CD8-positive, alpha-beta memory T cell (primary cell): ENCODE measurements around the gene CRIP1. TPM values are rescaled to one million over a fixed set of nuclear protein-coding genes. Genes with fewer than 3 reads are reported as not detected.

Experiments used
- CTCF ChIA-PET: fragments of 350-600 bp; sonication (Branson Sonifier 250); formaldehyde crosslinking; loops from one replicate; lab custom pipeline; 2021; ENCODE audit warnings: antibody characterized with exemption; lab: Charles Lee
- POLR2A ChIA-PET: fragments of 350-600 bp; sonication (Branson Sonifier 250); formaldehyde crosslinking; loops from one replicate; lab custom pipeline; 2021; ENCODE audit warnings: antibody characterized with exemption; lab: Charles Lee
- DNase-seq, 5 donors: peaks; one replicate each; pipeline versions ENCODE4 v3.0.0 to v3.0.0-alpha.2; 2020 to 2022; ENCODE audit warnings: mixed read lengths in 1 of 5
- H3K27ac ChIP-seq: one replicate; pipeline ENCODE4 v1.7.0; 2013; ENCODE audit warnings: low read depth, mild to moderate bottlenecking, low read length, moderate library complexity
- H3K27me3 ChIP-seq: 2 replicates; pipeline ENCODE4 v1.7.0; 2013; ENCODE audit warnings: low read length, mild to moderate bottlenecking; ENCODE audit not compliant: insufficient read depth, poor library complexity, severe bottlenecking
- H3K36me3 ChIP-seq: 2 replicates; pipeline ENCODE4 v1.7.0; 2013; ENCODE audit warnings: mild to moderate bottlenecking, low read length, moderate library complexity; ENCODE audit not compliant: insufficient read depth
- H3K4me1 ChIP-seq: 2 replicates; pipeline ENCODE4 v1.7.0; 2013; ENCODE audit warnings: mild to moderate bottlenecking, low read length, moderate library complexity; ENCODE audit not compliant: insufficient read depth
- H3K4me3 ChIP-seq: 2 replicates; pipeline ENCODE4 v1.7.0; 2013; ENCODE audit warnings: mild to moderate bottlenecking, low read length
- H3K9me3 ChIP-seq: 2 replicates; pipeline ENCODE4 v1.7.0; 2013; ENCODE audit warnings: mild to moderate bottlenecking, low read length
- H3K27ac Mint-ChIP-seq, 8 donors: one replicate each; pipeline ENCODE4 v1.8.0; 2020 to 2021; ENCODE audit warnings: mixed read lengths in 8 of 8, mild to moderate bottlenecking in 6 of 8, inconsistent platforms in 3 of 8, moderate library complexity in 3 of 8
- H3K27me3 Mint-ChIP-seq, 2 donors: one replicate each; pipeline ENCODE4 v1.8.0; 2020 to 2021; ENCODE audit warnings: mixed read lengths in 2 of 2, mild to moderate bottlenecking in 1 of 2, moderate library complexity in 1 of 2
- H3K36me3 Mint-ChIP-seq, 3 donors: one replicate each; pipeline ENCODE4 v1.8.0; 2020 to 2021; ENCODE audit warnings: mixed read lengths in 3 of 3, inconsistent platforms in 1 of 3, mild to moderate bottlenecking in 1 of 3
- H3K4me1 Mint-ChIP-seq, 3 donors: one replicate each; pipeline ENCODE4 v1.8.0; 2020 to 2021; ENCODE audit warnings: mixed read lengths in 3 of 3, inconsistent platforms in 1 of 3, mild to moderate bottlenecking in 1 of 3
- H3K4me3 Mint-ChIP-seq, 7 donors: one replicate each; pipeline ENCODE4 v1.8.0; 2020 to 2021; ENCODE audit warnings: mixed read lengths in 7 of 7, mild to moderate bottlenecking in 6 of 7, moderate library complexity in 4 of 7, inconsistent platforms in 2 of 7
- H3K9me3 Mint-ChIP-seq, 5 donors: one replicate each; pipeline ENCODE4 v1.8.0; 2020 to 2022; ENCODE audit warnings: mixed read lengths in 5 of 5, mild to moderate bottlenecking in 3 of 5, moderate library complexity in 2 of 5, inconsistent platforms in 1 of 5
- polyA plus RNA-seq: library from polyadenylated mRNA; unstranded; fragments of 300-500 nt; fragmentation: Illumina TruSeq; gene quantifications from one replicate; pipeline ENCODE4 v1.2.3, GENCODE V29; 2021
- total RNA-seq, 2 experiments: library from RNA; stranded (reverse); gene quantifications; one replicate each; pipeline ENCODE4 v1.2.3, GENCODE V29; 2021

Gene CRIP1
- total and polyA plus RNA-seq, 3 experiments from 2014 or later, result 463 to 1,031 (median 468) TPM

- Mint-ChIP-seq H3K4me1 (peaks cover 0 to 5% (median 0%) of the 10 kb centered on the region in 3 donors), H3K27me3 (peaks cover 0 to 5% of the 10 kb centered on the region in 2 donors), H3K4me3 (peak overlapping the region in 1 of 7 donors; percentile 42), H3K27ac (peak overlapping the region in 1 of 8 donors; percentile 74), H3K36me3 (peaks cover 0 to 10% (median 0%) of the 10 kb centered on the region in 3 donors), H3K9me3 (no peaks in the 10 kb centered on the region)
- Histone ChIP-seq H3K27me3 (no peaks in the 10 kb centered on the region), H3K36me3 (no peaks in the 10 kb centered on the region), H3K4me1 (peaks cover 1% of the 10 kb centered on the region), H3K9me3 (no peaks in the 10 kb centered on the region), H3K27ac (no peak overlapping the region), H3K4me3 (no peak overlapping the region)
- ChIA-PET CTCF (no interaction called here), POLR2A (no interaction called here)
- peak in 1 of 5 donors; percentile 46 for DNase-seq
Measured at GRCh38 chr14:105496831-105497591, 10.3 kb downstream of the CRIP1 start.

GRCh38 chr14:105497671-105498429, 11.2 kb downstream of the CRIP1 start:
- H3K9me3 Mint-ChIP-seq, result no peaks in the 10 kb centered on the region
- Histone ChIP-seq H3K27me3 (no peaks in the 10 kb centered on the region), H3K9me3 (no peaks in the 10 kb centered on the region), H3K4me1 (no peaks in the 10 kb centered on the region), H3K4me3 (no peak overlapping the region), H3K27ac (no peak overlapping the region), H3K36me3 (no peaks in the 10 kb centered on the region)
- H3K4me1 Mint-ChIP-seq, result peaks cover 0 to 3% (median 0%) of the 10 kb centered on the region in 3 donors
- H3K27me3 Mint-ChIP-seq, result peaks cover 0 to 8% of the 10 kb centered on the region in 2 donors
- DNase-seq, result peak in 1 of 5 donors; percentile 47
- ChIA-PET POLR2A (no interaction called here), CTCF (no interaction called here)
- peak overlapping the region in 2 of 7 donors; percentile 42 to 73 for H3K4me3 Mint-ChIP-seq
- peaks cover 0 to 10% (median 0%) of the 10 kb centered on the region in 3 donors for H3K36me3 Mint-ChIP-seq
- peak overlapping the region in 3 of 8 donors; percentile 29 to 74 (median 63) for H3K27ac Mint-ChIP-seq

- Histone ChIP-seq H3K27me3 (no peaks in the 10 kb centered on the region), H3K27ac (no peak overlapping the region)
Measured at GRCh38 chr14:105498430-105499255, 12.0 kb downstream of the CRIP1 start.

GRCh38 chr14:105499256-105500035, 12.8 kb downstream of the CRIP1 start:
- Histone ChIP-seq H3K36me3 (no peaks in the 10 kb centered on the region), H3K4me1 (no peaks in the 10 kb centered on the region), H3K27me3 (no peaks in the 10 kb centered on the region), H3K27ac (no peak overlapping the region), H3K9me3 (no peaks in the 10 kb centered on the region), H3K4me3 (no peak overlapping the region)
- Mint-ChIP-seq H3K27me3 (peaks cover 3 to 8% of the 10 kb centered on the region in 2 donors), H3K27ac (peak overlapping the region in 1 of 8 donors; percentile 69), H3K4me3 (peak overlapping the region in 1 of 7 donors; percentile 28), H3K4me1 (no peaks in the 10 kb centered on the region), H3K36me3 (peaks cover 0 to 3% (median 0%) of the 10 kb centered on the region in 3 donors), H3K9me3 (no peaks in the 10 kb centered on the region)
- POLR2A ChIA-PET, result no interaction called here
- peak in 1 of 5 donors; percentile 49 for DNase-seq
- CTCF ChIA-PET, result interaction anchor here (1.0 to 1.5 kb wide), 2 partner anchors 29 to 148 kb away, joined by 3 to 4 read pairs; no protein-coding TSS in a partner anchor

More at GRCh38 chr14:105498430-105499255, 12.0 kb downstream of the CRIP1 start:
- H3K36me3 ChIP-seq, result no peaks in the 10 kb centered on the region
- Mint-ChIP-seq H3K4me3 (peak overlapping the region in 1 of 7 donors; percentile 28), H3K36me3 (peaks cover 0 to 5% (median 0%) of the 10 kb centered on the region in 3 donors), H3K27ac (peak overlapping the region in 3 of 8 donors; percentile 29 to 74 (median 63)), H3K27me3 (peaks cover 3 to 8% of the 10 kb centered on the region in 2 donors), H3K9me3 (no peaks in the 10 kb centered on the region), H3K4me1 (no peaks in the 10 kb centered on the region)
- no peaks in the 10 kb centered on the region for H3K4me1 ChIP-seq
- ChIA-PET POLR2A (no interaction called here), CTCF (no interaction called here)
- H3K4me3 ChIP-seq, result no peak overlapping the region
- DNase-seq, result peak in 1 of 5 donors; percentile 46
- H3K9me3 ChIP-seq, result no peaks in the 10 kb centered on the region

GRCh38 chr14:105500036-105500725, 13.5 kb downstream of the CRIP1 start:
- H3K27me3 Mint-ChIP-seq, result peaks cover 3 to 5% of the 10 kb centered on the region in 2 donors
- H3K36me3 Mint-ChIP-seq, result peaks cover 0 to 3% (median 0%) of the 10 kb centered on the region in 3 donors
- Histone ChIP-seq H3K4me3 (no peak overlapping the region), H3K36me3 (no peaks in the 10 kb centered on the region), H3K9me3 (no peaks in the 10 kb centered on the region), H3K4me1 (no peaks in the 10 kb centered on the region), H3K27me3 (no peaks in the 10 kb centered on the region), H3K27ac (no peak overlapping the region)
- H3K4me3 Mint-ChIP-seq, result no peak overlapping the region
- H3K27ac Mint-ChIP-seq, result peak overlapping the region in 2 of 8 donors; percentile 29 to 69
- ChIA-PET POLR2A (no interaction called here), CTCF (interaction anchor here (1.0 to 1.5 kb wide), 2 partner anchors 28 to 148 kb away, joined by 3 to 4 read pairs; no protein-coding TSS in a partner anchor)
- peak in 1 of 5 donors; percentile 44 for DNase-seq
- H3K4me1 Mint-ChIP-seq, result no peaks in the 10 kb centered on the region
- no peaks in the 10 kb centered on the region for H3K9me3 Mint-ChIP-seq

GRCh38 chr14:105500726-105501101, 14.0 kb downstream of the CRIP1 start:
- Histone ChIP-seq H3K9me3 (no peaks in the 10 kb centered on the region), H3K27me3 (no peaks in the 10 kb centered on the region), H3K4me3 (no peak overlapping the region), H3K4me1 (no peaks in the 10 kb centered on the region), H3K36me3 (no peaks in the 10 kb centered on the region), H3K27ac (no peak overlapping the region)
- peaks cover 0 to 3% (median 0%) of the 10 kb centered on the region in 3 donors for H3K36me3 Mint-ChIP-seq
- ChIA-PET CTCF (interaction anchor here (0.6 to 1.5 kb wide), 2 partner anchors 94 to 149 kb away, joined by 3 to 4 read pairs; no protein-coding TSS in a partner anchor), POLR2A (no interaction called here)
- no peaks in the 10 kb centered on the region for H3K4me1 Mint-ChIP-seq
- no peak overlapping the region for H3K4me3 Mint-ChIP-seq
- peaks cover 3 to 5% of the 10 kb centered on the region in 2 donors for H3K27me3 Mint-ChIP-seq
- peak overlapping the region in 2 of 8 donors; percentile 29 to 69 for H3K27ac Mint-ChIP-seq
- no peaks in the 10 kb centered on the region for H3K9me3 Mint-ChIP-seq
- peak in 1 of 5 donors; percentile 33 for DNase-seq
